HG02678 (cell line): ENCODE measurements around the gene DENND4C.
A peak's percentile ranks its signal among the peaks of the same experiment; 100 is the strongest.
"Not testable (repeated sequence)": the region's sequence is repeated elsewhere in the genome, so short reads cannot be mapped to it uniquely, and the experiment has no call there.

Experiments used
- ATAC-seq: cut with Tn5 transposase; IDR thresholded peaks from one replicate; pipeline ENCODE4 v1.9.1; 2021; ENCODE audit warnings: mild to moderate bottlenecking, moderate library complexity; ENCODE audit not compliant: unreplicated experiment

DENND4C gene

GRCh38 chr9:19369107-19369506, 138.6 kb downstream of the DENND4C start:
- no peak for ATAC-seq

GRCh38 chr9:19371942-19372341, 141.4 kb downstream of the DENND4C start:
- no peak for ATAC-seq

- no peak for ATAC-seq
Measured at GRCh38 chr9:19372567-19372966, 142.1 kb downstream of the DENND4C start.

- ATAC-seq, result no peak
Measured at GRCh38 chr9:19373527-19373926, 143.0 kb downstream of the DENND4C start.

- ATAC-seq, result no peak
Measured at GRCh38 chr9:19375538-19375937, 145.0 kb downstream of the DENND4C start.

GRCh38 chr9:19376931-19377330, 146.4 kb downstream of the DENND4C start:
- no peak for ATAC-seq

- no peak for ATAC-seq
Measured at GRCh38 chr9:19378164-19378563, 147.7 kb downstream of the DENND4C start.

GRCh38 chr9:19378647-19379046, 148.2 kb downstream of the DENND4C start:
- no peak for ATAC-seq

- no peak for ATAC-seq
Measured at GRCh38 chr9:19379283-19379682, 148.8 kb downstream of the DENND4C start.

GRCh38 chr9:19379697-19380046, 149.2 kb downstream of the DENND4C start:
- ATAC-seq, result peak; percentile 33

GRCh38 chr9:19380826-19381075, 150.3 kb downstream of the DENND4C start:
- no peak for ATAC-seq

GRCh38 chr9:19381656-19382055, 151.2 kb downstream of the DENND4C start:
- no peak for ATAC-seq

GRCh38 chr9:19385212-19385611, 154.7 kb downstream of the DENND4C start:
- ATAC-seq, result not testable (repeated sequence)

GRCh38 chr9:19385786-19386501, 155.5 kb downstream of the DENND4C start:
- no peak for ATAC-seq

GRCh38 chr9:19386502-19387044, 156.1 kb downstream of the DENND4C start:
- no peak for ATAC-seq

GRCh38 chr9:19387317-19387716, 156.8 kb downstream of the DENND4C start:
- no peak for ATAC-seq

- not testable (repeated sequence) for ATAC-seq
Measured at GRCh38 chr9:19389539-19389938, 159.0 kb downstream of the DENND4C start.

- no peak for ATAC-seq
Measured at GRCh38 chr9:19397845-19398244, 167.4 kb downstream of the DENND4C start.

- ATAC-seq, result not testable (repeated sequence)
Measured at GRCh38 chr9:19403231-19403630, 172.7 kb downstream of the DENND4C start.

GRCh38 chr9:19404283-19405075, 174.0 kb downstream of the DENND4C start:
- no peak for ATAC-seq

GRCh38 chr9:19405771-19406170, 175.3 kb downstream of the DENND4C start:
- no peak for ATAC-seq

- no peak for ATAC-seq
Measured at GRCh38 chr9:19408316-19408692, 177.8 kb downstream of the DENND4C start.
